Keratinocyte (primary cell): ENCODE results near the gene ADAMTS16.

ENCODE experiments used
- EZH2 ChIP-seq: IDR thresholded peaks from one replicate; pipeline ENCODE4 v1.6.1; 2012; ENCODE audit warnings: inconsistent platforms, mild to moderate bottlenecking, low read length, moderate library complexity
- TF ChIP-seq, protein P1 (sequence below), 3 experiments: IDR thresholded peaks in 1 of 3; conservative IDR thresholded peaks in 1 of 3; optimal IDR thresholded peaks in 1 of 3; 2 replicates in 2 of 3; 3 replicates in 1 of 3; pipeline versions ENCODE3 to v1.5.1; 2011; ENCODE audit warnings: low read length in 3 of 3, mild to moderate bottlenecking in 3 of 3, moderate library complexity in 2 of 3, control low read depth in 1 of 3, inconsistent platforms in 1 of 3; ENCODE audit not compliant: insufficient read depth in 2 of 3; ENCODE audit errors: extremely low read depth in 1 of 3

DNA sequence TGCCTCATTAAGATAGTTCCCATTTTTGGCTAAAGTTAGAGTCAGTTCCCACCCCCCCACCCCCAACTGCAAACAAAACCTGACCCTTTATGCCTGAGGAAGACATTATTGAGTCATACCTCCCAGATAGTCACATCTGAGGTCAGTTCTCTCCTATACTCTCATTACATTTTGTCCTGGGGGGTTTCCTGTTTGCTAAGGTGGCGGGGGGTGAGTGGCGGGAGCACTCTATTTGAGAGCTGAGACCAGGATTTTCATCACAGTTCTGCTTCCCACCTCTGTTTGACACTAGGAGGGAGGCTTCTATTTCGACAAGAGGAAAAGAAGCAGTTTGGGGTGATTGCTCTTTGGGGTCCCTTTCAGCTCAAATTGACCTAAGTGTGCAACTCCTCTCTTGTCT is 222.9 kb downstream of the ADAMTS16 start:
- TF ChIP-seq, protein P1, sequence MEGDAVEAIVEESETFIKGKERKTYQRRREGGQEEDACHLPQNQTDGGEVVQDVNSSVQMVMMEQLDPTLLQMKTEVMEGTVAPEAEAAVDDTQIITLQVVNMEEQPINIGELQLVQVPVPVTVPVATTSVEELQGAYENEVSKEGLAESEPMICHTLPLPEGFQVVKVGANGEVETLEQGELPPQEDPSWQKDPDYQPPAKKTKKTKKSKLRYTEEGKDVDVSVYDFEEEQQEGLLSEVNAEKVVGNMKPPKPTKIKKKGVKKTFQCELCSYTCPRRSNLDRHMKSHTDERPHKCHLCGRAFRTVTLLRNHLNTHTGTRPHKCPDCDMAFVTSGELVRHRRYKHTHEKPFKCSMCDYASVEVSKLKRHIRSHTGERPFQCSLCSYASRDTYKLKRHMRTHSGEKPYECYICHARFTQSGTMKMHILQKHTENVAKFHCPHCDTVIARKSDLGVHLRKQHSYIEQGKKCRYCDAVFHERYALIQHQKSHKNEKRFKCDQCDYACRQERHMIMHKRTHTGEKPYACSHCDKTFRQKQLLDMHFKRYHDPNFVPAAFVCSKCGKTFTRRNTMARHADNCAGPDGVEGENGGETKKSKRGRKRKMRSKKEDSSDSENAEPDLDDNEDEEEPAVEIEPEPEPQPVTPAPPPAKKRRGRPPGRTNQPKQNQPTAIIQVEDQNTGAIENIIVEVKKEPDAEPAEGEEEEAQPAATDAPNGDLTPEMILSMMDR (optimal IDR thresholded peaks at IDR 0.05 in 1 of 3, IDR thresholded peaks at IDR 0.05 in 1 of 3, conservative IDR thresholded peaks at IDR 0.05 in 1 of 3; ENCODE audit: extremely low read depth in 1 of 3, insufficient read depth in 2 of 3, low read length in 3 of 3) = no peak
- TF ChIP-seq EZH2 = no peak
